ENCODE results near the gene STXBP1.

- TF ChIP-seq CTCF (conservative IDR thresholded peaks at IDR 0.05; ENCODE audit: low read depth, low read length) (no peak), EZH2 (IDR thresholded peaks at IDR 0.05; ENCODE audit: borderline replicate concordance, low read depth, low read length, poor library complexity, severe bottlenecking) (no peak)
Observed at GRCh38 chr9:127580879-127581475, 31.1 kb upstream of the STXBP1 start.
